HG02943 (cell line): ENCODE measurements around the gene CEP89.
"Not testable (repeated sequence)": the region's sequence is repeated elsewhere in the genome, so short reads cannot be mapped to it uniquely, and the experiment has no call there.

Source experiments
- ATAC-seq: cut with Tn5 transposase; IDR thresholded peaks from one replicate; pipeline ENCODE4 v1.9.1; 2021; ENCODE audit warnings: mild to moderate bottlenecking, low read depth, moderate library complexity; ENCODE audit not compliant: unreplicated experiment

CEP89 gene

GRCh38 chr19:32971715-32972540 lies at the start of gene CEP89, which contains the start of gene FAAP24:
CEP89 (minus strand) TSS chr19:32971958; CDS start chr19:32971874, 84 bp downstream.
FAAP24 (plus strand) TSS chr19:32972242; CDS start chr19:32973197, 955 bp downstream.
- ATAC-seq: peak; percentile 97

DNA sequence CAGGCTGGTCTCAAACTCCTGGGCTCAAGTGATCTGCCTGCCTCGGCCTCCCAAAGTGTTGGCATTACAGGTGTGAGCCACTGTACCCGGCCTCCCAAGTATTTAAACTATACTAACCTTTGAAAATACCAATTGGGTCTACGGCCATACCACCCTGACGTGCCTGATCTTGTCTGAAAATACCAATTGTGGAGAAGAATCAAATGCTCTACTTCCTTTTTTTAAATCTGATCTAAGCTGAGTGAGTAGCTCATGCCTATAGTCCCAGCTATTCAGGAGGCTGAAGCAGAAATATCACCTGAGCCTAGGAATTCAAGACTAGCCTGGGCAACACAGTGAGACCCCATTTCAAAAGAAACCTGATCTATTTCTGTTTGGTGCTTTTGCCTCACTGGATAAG lies 39.1 kb upstream of the CEP89 start:
- ATAC-seq: not testable (repeated sequence)

GRCh38 chr19:33008738-33009137 lies 37.0 kb upstream of the CEP89 start:
- ATAC-seq: no peak

GRCh38 chr19:33005440-33005839 lies 33.7 kb upstream of the CEP89 start:
- no peak for ATAC-seq

GRCh38 chr19:33003424-33004024 lies 31.8 kb upstream of the CEP89 start:
- not testable (repeated sequence) for ATAC-seq

- ATAC-seq: not testable (repeated sequence)
Measured at GRCh38 chr19:33002126-33002865, 30.5 kb upstream of the CEP89 start.

GRCh38 chr19:33000910-33001309 lies 29.2 kb upstream of the CEP89 start:
- ATAC-seq: no peak

DNA sequence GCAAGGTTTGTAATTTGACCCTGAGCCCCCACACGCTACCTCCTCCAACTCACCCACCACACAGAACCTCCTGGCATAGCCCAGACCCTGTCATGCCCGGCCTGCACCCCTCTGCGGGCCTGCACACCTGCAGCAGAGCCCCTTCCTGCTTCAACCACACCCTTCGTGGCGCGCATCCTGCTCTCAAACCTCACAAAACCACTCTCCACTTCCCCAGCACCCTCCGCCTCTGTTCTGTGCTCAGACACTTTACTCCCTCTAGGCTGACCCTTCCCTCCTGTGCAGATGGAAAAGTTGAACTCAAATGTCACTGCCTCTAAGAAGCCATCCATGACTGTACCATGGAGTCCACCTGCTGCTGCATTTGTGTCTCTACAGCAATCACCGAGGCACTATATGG lies 28.8 kb upstream of the CEP89 start:
- no peak for ATAC-seq

DNA sequence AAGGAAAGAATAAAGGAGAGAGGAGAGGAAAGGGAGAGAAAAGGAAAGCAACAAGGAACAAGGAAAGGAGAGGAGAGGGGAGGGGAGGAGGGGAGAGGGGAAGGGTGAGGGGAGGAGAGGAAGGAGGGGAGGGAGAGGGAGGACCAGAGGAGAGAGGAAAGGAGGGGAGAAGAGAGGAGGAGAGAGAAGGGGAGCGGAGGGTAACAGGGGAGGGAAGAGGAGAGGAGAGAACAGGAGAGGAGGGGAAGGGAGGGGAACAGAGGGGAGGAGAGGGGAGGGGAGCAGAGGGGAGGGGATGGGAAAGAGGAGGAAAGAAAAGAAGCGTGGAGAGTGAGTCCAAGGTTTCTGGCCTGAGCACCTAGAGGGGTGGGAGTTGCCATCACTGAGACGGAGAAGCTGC lies 27.0 kb upstream of the CEP89 start:
- ATAC-seq: no peak

DNA sequence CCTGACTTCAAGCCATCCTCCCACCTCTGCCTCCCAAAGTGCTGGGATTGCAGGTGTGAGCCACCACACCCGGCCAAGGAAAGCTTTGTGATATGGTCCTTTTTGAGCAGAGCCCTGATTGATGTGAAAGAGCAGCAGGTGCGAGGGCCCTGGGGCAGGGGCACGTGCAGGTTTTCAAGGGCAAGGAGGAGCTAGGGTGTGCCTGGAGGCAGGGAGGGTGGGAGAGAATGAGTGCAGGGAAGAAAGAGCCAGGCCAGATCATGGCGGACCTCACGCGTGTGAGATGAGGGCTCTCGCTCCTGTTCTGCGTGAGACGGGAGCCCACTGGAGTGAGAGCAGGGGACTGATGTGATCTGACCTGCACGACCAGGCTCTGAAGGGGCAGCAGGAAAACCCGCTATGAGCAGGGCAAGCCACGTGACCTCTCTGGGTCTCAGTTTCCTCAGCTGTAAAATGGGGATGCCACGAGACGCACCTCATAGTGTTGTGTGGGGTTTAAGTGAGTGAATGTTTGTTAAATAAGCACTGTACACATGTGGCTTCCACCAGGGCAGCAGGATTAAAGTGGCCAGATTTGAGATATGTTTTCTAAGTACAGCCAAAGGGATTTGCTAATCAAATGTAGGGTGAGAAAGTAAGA lies 26.1 kb upstream of the CEP89 start:
- ATAC-seq: no peak

- not testable (repeated sequence) for ATAC-seq
Measured at GRCh38 chr19:32997061-32997464, 25.3 kb upstream of the CEP89 start.

- not testable (repeated sequence) for ATAC-seq
Measured at GRCh38 chr19:32995966-32996365, 24.2 kb upstream of the CEP89 start.

GRCh38 chr19:32988724-32989123 lies 17.0 kb upstream of the CEP89 start:
- no peak for ATAC-seq

DNA sequence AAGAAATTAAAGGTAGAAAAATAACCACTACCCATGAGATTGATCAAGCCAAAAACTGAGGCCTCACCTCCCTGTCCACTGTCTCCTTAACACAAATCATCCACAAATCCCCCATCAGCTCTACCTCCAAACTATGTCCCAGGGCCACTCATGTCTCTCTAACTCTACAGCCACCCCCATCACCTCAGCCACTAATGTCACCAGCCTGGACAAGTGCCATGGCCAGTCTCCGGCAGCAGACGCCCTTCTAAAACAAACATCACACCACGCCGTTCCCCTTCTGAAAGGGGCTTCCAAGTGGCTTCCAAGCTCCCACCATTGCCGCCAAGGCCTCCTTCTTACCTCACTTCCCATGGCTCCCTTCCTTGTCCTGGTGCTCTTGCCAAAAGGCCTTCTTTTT lies 16.5 kb upstream of the CEP89 start:
- not testable (repeated sequence) for ATAC-seq

GRCh38 chr19:32982488-32982887 lies 10.7 kb upstream of the CEP89 start:
- ATAC-seq: not testable (repeated sequence)

DNA sequence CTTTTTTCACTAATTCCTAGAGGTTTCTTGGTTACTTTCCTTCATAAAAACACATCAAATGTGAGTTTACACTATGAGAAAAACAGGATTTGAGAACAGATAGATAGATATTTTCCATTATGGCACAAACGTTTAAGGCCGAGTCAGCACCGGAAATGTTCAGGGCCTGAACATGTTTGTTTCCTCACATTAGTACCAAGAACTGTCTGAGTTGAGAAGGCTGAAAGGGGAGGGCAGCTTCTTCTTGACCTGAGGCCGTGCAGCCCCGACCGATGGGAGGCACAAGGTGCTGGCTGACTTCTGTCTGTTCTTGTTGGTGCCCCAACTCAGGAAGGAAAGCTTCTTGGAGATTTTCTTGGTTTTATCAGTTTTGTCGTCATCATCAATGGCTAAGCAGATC lies 8.0 kb upstream of the CEP89 start:
- not testable (repeated sequence) for ATAC-seq

- ATAC-seq: not testable (repeated sequence)
Measured at GRCh38 chr19:32977813-32978212, 6.1 kb upstream of the CEP89 start.

GRCh38 chr19:32977280-32977679 lies 5.5 kb upstream of the CEP89 start:
- ATAC-seq: no peak

DNA sequence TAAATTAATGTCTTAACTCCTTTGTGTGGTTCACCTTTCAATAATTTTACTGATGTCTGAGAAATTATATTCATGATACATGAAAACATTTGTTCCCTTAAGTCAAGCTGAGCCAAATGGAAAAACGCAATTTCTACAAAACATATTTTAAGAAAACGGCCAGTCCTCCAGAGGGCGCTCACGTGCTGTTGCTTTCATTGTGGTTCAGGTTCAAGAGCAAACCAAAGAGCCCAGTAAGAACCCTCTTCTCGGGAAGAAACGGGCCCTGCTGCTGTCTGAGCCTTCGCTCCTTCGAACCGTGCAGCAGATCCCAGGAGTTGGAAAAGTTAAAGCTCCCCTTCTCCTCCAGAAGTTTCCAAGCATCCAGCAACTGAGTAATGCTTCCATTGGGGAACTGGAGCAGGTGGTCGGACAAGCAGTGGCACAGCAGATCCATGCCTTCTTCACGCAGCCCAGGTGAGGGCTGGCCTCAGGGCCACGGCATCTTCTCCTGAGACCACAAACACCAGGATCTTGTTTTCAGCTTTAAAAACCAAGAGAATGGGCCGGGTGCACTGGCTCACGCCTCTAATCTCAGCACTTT lies 4.6 kb upstream of the CEP89 start:
- ATAC-seq: no peak

- no peak for ATAC-seq
Measured at GRCh38 chr19:32971012-32971595, 654 bp downstream of the CEP89 start.
